ENCODE data around the gene EPM2A.

The EPM2A gene

GRCh38 chr6:145668844-145669243, 66.5 kb downstream of the EPM2A start:
- no peak for DNase-seq

DNA sequence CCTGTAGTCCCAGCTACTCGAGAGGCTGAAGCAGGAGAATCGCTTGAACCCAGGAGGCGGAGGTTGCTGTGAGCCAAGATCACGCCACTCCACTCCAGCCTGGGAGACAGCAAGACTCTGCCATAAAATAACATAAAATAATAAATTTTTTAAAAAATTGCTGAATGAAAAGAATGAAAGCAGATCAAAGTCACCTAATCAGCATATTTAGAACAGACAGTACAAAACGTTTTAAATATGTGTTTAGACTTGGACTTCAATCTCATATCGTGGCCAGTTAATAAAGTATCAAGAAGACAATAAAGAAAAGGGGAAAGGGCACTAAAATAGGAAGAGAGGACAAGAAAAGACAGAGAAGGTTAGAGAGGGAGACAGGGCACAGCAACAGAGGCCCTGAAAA, 74.6 kb downstream of the EPM2A start:
- no peak for DNase-seq

GRCh38 chr6:145656128-145656527, 79.2 kb downstream of the EPM2A start:
- DNase-seq, result no peak

DNA sequence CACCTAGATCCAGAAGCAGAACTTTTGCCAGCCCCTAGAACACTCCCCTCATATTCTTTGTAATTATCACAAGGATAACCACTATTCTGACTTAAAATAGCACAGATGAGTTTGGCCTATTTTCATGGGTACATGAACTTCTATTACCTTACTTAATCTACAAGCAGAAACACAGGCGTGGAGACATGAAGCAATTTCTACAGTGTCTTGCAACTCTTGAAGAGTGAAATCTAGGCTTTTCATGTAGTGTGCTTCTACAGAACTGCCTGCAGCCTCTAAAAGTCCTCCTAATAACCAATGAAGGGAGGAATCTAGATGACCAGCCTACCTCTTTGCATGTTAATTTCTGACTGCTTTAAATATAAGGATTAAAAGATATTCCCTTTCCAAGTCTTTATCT, 82.7 kb downstream of the EPM2A start:
- no peak for DNase-seq

DNA sequence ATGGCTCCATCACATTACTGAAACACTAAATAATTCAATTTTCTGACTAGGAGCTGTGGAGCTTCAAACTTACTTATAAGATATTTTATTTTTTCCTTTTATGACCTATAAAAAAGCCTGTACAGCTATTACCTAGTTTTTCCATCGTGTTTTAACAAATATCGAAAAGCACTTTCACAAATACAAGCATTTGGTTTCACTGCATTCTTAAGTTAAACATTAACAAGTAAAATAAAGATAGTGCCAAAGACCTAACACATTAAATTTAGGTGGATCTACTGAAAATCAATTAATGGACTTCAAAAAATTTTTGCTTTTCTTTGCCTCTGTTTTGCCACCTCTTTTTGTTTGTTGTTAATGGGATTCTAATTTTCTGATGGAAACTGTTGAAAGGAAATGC, 83.3 kb downstream of the EPM2A start:
- no peak for DNase-seq

- no peak for DNase-seq
These were observed 87.2 kb downstream of the EPM2A start for GRCh38 chr6:145648149-145648548.

GRCh38 chr6:145647602-145648001, 87.7 kb downstream of the EPM2A start:
- no peak for DNase-seq

GRCh38 chr6:145643760-145644159, 91.6 kb downstream of the EPM2A start:
- DNase-seq, result no peak

DNA sequence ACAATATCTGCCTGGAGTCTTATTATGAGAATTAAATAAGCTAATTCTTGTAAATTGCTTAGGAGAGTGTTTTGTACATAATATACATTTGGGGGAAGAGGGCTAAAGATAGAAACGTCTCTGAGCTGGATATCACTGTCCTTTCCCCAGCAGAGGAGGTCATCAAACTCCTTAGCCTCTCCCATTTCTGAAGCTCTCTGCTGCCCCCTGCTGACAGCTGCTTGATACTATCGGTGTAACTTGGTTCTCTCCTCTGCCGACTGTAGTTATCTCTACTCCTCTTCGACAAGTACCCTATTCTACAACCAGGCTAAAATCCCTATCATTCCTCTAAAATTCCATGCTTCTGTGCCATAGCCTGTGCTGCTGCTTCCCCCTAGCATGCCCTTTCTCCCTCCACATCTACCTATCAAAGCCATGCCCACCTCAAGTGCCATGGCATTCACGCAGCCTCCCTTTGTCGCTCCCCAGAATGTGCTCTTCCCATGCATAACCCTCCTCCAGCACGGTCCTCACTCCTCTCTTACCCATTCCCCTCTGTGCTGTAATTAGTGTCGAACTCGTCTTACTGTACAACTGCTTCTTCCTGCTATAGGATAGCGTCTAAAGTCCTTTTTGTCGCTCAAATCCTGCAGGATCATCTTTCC, 101.2 kb downstream of the EPM2A start:
- peak; percentile 82 for DNase-seq

DNA sequence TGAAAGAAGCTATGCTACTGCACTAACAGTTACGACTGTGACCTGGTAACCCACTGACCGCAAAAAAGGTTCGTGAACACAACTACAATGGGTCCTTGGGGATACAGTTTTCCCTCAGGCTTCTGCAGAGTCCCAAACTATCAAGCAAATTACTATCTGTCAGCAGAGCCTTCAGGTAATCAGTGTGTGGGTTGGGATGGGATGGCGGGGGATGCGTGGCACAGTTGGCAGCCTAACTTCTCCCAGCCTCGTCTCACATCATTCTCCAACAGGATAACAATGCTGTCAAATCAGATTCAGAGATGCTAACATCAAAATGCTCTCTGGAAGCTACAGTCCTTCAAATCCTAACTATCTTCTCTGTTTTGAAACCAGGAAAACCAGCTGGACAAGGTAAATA, 102.3 kb downstream of the EPM2A start:
- no peak for DNase-seq

DNA sequence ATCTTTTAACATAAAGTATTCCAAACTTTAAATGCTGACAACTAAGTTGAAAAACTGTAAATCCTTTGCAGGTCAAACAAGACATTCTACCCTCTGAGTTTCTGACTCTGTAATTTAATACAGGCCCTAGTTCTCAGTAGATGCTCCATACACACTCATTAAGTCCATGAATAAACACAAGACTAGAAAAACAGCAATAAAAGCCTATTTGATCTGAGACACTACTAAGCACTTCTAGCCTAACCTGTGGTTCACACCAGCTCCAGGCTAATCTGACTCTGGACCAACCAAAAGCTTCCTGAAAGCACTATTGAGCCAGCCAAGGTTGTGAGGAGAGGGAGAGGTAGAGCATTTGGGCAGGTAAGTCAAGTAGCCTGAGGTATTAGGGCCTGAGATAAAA, 103.9 kb downstream of the EPM2A start:
- no peak for DNase-seq

- DNase-seq, result no peak
These were observed 104.7 kb downstream of the EPM2A start for GRCh38 chr6:145630598-145630997.

GRCh38 chr6:145629478-145629877, 105.8 kb downstream of the EPM2A start:
- DNase-seq, result no peak

DNA sequence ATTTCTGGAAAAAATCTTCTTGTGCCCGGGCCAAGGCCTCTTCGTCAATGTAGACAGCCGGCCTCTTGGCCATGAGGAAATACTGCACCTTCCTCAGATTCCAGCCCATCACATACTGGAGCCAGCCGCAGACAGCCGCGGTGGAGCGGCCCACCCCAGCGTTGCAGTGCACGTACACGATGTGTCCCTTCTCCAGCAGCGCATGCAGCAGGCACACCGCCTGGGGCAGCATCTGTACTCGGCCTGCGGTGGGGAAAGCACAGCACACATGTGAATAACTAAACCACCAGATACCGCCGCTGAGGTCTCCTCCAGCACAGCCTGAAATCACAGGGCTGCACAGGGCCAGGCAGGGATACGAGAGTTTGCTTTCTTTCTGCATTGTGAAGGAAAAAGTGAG, 107.9 kb downstream of the EPM2A start:
- no peak for DNase-seq

DNA sequence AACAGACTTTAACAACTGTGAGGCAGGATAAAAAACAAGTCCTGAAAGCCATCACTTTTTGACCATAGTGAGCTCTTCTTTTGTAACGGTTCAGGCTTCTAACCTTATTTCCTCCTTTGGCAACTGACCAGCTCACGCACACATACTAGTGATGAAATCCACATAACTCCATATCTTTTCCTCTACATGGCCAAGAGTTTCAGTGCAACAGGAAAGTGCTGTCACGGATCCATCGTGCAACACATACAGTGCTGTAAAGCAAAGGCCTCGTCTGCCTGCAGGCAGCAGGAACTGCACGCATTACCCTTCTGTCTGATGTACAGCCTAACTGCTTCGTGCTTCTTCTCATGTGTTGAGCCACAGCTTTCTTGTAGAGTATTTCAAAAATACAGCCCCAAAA, 108.5 kb downstream of the EPM2A start:
- no peak for DNase-seq

DNA sequence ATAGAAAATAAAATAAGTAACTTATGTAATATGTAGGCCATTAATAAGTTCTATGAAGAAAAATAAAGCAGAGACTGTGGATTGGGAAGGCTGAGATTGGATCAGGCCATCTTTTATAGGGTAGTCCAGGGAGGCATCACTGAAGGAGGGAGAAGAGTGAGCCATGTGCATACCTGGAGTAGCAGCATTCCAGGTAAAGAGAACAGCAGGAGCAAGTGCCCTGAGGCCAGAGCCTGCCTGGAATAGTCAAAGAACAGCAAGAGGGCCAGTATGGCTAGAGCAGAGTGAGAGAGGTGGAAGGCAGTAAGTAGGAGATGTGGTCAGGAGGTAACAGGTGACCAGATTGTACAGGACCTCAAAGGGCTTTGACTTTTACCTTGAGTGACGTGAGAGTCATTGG, 112.1 kb downstream of the EPM2A start:
- no peak for DNase-seq

GRCh38 chr6:145621776-145622175, 113.5 kb downstream of the EPM2A start:
- no peak for DNase-seq

DNA sequence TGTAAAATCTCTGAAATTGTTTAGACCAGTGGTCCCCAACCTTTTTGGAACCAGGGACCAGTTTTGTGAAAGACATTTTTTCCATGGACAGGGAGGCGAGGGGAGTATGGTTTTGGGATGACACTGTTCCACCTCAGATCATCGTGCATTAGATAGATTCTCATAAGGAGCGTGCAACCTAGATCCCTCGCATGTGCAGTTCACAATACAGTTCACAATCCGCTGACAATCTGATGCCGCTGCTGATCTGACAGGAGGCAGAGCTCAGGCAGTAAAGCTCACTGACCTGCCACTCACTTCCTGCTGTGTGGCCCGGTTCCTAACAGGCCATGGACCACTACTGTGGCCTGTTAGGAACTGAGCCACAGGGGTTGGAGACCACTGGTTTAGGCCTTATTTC, 115.2 kb downstream of the EPM2A start:
- no peak for DNase-seq

DNA sequence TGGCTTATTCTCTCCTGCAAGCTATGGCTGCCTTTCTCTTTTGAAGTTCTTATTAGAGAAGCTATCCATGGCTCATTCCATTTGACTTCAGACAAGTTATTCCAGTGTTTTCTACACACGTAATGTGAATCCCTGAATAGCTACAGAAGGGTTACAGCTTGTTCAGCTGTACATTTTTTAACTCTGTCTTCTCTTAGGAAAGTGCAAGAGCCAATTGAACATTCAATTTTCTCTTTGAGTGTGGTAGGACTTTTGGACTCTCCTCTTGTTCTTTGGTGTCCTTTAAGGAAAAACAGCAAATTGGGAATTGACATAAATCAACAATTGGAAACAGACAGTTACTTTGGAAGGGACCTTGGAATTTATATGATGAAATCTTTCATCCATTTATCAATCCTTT, 125.8 kb downstream of the EPM2A start:
- DNase-seq, result no peak

GRCh38 chr6:145608850-145609249, 126.5 kb downstream of the EPM2A start:
- DNase-seq, result no peak

GRCh38 chr6:145603991-145604390, 131.3 kb downstream of the EPM2A start:
- DNase-seq, result no peak

DNA sequence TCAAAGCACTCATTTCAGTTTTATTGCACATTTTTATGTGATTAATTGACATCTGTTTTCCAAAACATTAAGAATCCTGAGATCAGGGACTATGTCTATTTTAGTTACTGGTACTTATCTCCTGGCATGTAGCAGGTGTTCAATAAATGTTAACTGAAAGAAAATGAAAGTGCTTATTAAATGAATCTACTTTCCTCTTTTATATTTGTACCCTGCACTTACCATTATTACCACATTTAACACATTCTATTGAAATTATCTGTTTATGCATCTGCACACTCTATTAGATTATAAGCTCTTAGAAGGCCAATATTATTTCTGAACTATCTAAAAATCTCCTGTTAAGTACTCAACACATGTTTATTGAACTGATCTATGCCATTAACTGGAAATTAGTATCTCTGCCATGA, 131.9 kb downstream of the EPM2A start:
- DNase-seq, result no peak

GRCh38 chr6:145602726-145603326, 132.5 kb downstream of the EPM2A start:
- DNase-seq, result no peak

DNA sequence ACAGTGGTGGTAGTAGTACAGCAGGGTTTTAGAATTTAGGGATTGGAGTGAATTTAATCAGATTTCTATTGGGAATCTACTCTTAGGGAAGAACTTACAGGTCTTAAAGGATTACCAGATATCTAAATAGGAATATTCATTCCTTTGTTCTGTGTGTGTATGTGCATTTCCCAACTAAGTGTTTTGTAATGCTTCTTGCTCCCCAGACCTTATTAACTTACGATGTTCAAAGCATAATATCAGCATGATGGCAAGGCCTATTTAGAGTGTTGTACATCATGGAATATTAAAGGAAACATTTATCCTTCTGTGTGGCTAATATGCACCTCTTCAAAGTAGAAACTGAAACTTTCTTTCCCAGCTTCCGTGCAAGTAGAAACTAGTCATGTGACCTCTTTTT, 133.9 kb downstream of the EPM2A start:
- DNase-seq, result no peak

DNA sequence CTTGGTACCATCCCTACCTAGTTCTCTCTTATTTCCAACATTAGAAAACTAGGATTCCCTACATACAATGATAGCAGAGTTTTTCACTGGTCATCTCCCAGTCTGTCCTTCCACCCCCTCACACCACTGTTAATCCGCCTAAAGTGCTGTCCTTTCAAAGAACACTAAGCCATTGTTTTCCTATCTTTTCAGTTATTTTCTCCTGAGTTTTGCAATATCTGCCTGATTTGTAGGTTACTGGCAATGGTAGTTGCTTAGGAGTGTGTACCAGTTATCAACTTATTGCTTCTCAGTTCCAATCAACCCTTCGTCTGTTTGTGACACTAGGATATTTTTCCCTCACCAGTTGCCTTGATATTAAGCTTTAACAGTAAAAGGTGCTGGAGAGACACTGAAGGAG, 135.0 kb downstream of the EPM2A start:
- DNase-seq, result no peak

Measured in amniotic stem cell (primary cell).